GM12892 (cell line): ENCODE data around the gene CRYBB1.
A peak's percentile ranks its signal among the peaks of the same experiment; 100 is the strongest.
"Not testable (repeated sequence)": the region's sequence is repeated elsewhere in the genome, so short reads cannot be mapped to it uniquely, and the experiment has no call there.

ENCODE experiments used
- DNase-seq: peaks from one replicate; pipeline ENCODE4 v3.0.0; 2011; ENCODE audit not compliant: insufficient read length
- FAIRE-seq: peaks from 2 replicates; lab custom pipeline; 2011; peaks lifted over from hg19 to GRCh38; lab: Jason Lieb, UNC
- POLR2A ChIP-seq: IDR thresholded peaks from 2 replicates; pipeline ENCODE4 v1.6.1; 2011; ENCODE audit warnings: low read depth, low read length, control low read depth
- POLR2AphosphoS5 ChIP-seq: IDR thresholded peaks from 2 replicates; pipeline ENCODE4 v1.6.1; 2011; ENCODE audit warnings: low read depth, low read length, control low read depth
- TAF1 ChIP-seq: IDR thresholded peaks from 2 replicates; pipeline ENCODE4 v1.6.1; 2011; ENCODE audit warnings: low read depth, mild to moderate bottlenecking, control low read depth, low read length, borderline replicate concordance

CRYBB1 gene

DNA sequence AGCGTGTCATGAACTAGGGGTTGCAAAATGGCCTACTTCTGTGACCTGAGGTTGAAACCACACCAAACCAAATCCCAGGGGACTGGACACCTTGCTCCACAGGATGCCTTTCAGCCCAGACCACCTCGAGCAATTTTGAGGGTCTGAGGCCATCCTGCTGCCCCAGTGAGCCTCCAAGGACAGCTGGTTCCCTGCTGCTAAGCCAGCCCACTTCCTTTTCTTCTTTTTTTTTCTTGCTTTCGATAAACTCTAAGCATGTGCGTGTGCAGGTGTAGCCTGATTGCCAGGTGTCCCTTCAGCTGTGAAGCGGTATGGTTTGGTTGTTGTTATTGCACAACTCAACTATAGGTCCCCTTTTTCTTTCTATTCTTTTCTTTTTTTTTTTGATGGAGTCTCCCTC, 2.7 kb downstream of the CRYBB1 start:
- no peak for TF ChIP-seq TAF1
- no peak for TF ChIP-seq POLR2A
- peak; percentile 45; the same call in 1 of the 2 replicates for TF ChIP-seq POLR2AphosphoS5
- DNase-seq = peak; percentile 49
- peak; percentile 73 for FAIRE-seq

- TF ChIP-seq POLR2AphosphoS5 (no peak), POLR2A (no peak), TAF1 (no peak)
- no peak for FAIRE-seq
- DNase-seq = no peak
Observed at GRCh38 chr22:26614322-26614721, 3.5 kb downstream of the CRYBB1 start.

DNA sequence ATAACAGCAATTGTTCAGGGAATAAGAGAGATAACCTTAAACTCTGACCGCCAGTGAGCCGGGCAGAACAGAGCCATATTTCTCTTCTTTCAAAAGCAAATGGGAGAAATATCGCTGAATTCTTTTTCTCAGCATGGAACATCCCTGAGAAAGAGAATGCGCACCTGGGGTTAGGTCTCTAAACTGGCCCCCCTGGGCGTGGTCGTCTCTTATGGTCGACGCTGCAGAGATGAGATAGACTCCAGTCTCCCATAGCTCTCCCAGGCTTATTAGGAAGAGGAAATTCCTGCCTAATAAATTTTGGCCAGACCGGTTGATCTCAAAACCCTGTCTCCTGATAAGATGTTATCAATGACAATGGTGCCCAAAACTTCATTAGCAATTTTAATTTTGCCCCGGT, 4.1 kb downstream of the CRYBB1 start:
- not testable (repeated sequence) for FAIRE-seq, DNase-seq

GRCh38 chr22:26612652-26613051, 5.2 kb downstream of the CRYBB1 start:
- DNase-seq (no peak), FAIRE-seq (no peak)
- TF ChIP-seq POLR2A (no peak), POLR2AphosphoS5 (no peak), TAF1 (no peak)

GRCh38 chr22:26610996-26611395, 6.8 kb downstream of the CRYBB1 start:
- TF ChIP-seq POLR2AphosphoS5 (no peak), POLR2A (no peak), TAF1 (no peak)
- DNase-seq (no peak), FAIRE-seq (peak; percentile 53)

- DNase-seq = peak; percentile 76
- FAIRE-seq = peak; percentile 99
- TF ChIP-seq POLR2AphosphoS5 = no peak; the same call in 1 of the 2 replicates
- no peak for TF ChIP-seq TAF1
- no peak for TF ChIP-seq POLR2A
Observed at GRCh38 chr22:26610072-26610958, 7.5 kb downstream of the CRYBB1 start.

- FAIRE-seq (peak; percentile 33), DNase-seq (no peak)
- TF ChIP-seq TAF1 (no peak), POLR2A (no peak), POLR2AphosphoS5 (no peak)
Observed at GRCh38 chr22:26609287-26609686, 8.5 kb downstream of the CRYBB1 start.

DNA sequence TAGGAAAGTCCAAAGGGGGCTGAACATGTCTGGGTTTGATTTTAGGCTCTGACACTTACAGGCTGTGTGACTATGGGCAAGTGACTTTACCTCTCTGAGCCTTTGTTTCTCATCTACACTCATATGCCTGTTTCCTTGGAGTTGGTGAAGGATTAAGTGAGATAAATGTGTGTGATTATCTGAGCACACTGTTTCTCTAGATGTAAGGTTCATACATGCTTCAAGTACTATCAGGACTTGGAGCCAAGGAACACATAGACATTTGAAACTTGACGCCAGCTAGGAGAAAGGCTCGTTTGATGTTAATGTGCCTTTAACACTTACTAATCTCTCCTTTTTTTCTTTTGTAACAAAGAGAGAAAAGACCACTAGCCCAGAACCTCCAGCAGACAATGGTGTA, 9.7 kb downstream of the CRYBB1 start:
- DNase-seq (no peak), FAIRE-seq (no peak)
- no peak for TF ChIP-seq POLR2AphosphoS5
- TF ChIP-seq TAF1 = no peak
- TF ChIP-seq POLR2A = no peak

GRCh38 chr22:26606611-26607010, 11.2 kb downstream of the CRYBB1 start:
- FAIRE-seq (no peak), DNase-seq (no peak)
- TF ChIP-seq POLR2A = no peak
- no peak for TF ChIP-seq TAF1
- TF ChIP-seq POLR2AphosphoS5 = no peak

DNA sequence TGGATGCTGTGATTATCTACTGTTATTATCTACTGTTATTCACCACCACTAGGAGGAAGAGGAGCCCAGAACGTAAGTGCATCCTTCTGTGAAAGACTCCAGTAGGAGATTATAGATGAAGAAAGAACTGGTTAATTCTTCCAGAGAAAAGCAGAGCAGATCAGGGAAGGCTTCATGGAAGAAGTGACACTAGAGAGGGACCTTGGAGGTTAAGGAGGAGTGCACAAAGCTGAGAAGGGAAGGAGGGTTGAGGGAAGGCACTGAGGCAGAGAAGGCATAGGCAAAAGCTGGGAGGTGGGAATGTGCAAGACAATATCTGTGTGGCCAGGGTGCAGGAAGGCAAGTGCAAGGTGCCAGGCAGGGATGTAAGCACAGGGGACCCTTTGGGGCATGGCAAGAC, 13.5 kb downstream of the CRYBB1 start:
- no peak for TF ChIP-seq POLR2AphosphoS5
- TF ChIP-seq POLR2A = no peak
- no peak for TF ChIP-seq TAF1
- FAIRE-seq = no peak
- no peak for DNase-seq

DNA sequence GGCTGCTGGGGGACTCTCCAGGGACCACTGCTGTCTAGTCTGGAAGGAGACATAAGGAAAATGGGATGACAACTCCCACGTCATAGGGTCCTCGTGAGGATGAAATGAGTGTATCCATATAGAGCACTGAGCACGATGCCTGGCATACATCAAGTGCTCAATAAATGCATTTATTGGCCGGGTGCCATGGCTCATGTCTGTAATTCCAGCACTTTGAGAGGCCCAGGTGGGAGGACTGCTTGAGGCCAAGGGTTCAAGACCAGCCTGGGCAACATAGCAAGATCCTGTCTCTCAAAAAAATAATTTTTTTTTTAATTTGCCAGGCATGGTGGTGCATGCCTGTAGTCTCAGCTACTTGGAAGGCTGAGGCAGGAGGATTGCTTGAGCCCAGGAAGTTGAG, 15.7 kb downstream of the CRYBB1 start:
- DNase-seq = no peak
- FAIRE-seq = no peak
- TF ChIP-seq POLR2AphosphoS5 (no peak), POLR2A (no peak), TAF1 (no peak)

- TF ChIP-seq TAF1 (no peak), POLR2A (no peak), POLR2AphosphoS5 (no peak)
- DNase-seq (no peak), FAIRE-seq (no peak)
Observed at GRCh38 chr22:26601726-26602125, 16.1 kb downstream of the CRYBB1 start.
